Common myeloid progenitor, CD34-positive (primary cell): ENCODE data around the gene STYXL2.

Source experiments
- CTCF ChIA-PET: fragments of 350-600 bp; sonication (Branson Sonifier 250); formaldehyde crosslinking; loops from one replicate; lab custom pipeline; 2021; ENCODE audit warnings: antibody characterized with exemption; lab: Charles Lee
- POLR2A ChIA-PET: fragments of 350-600 bp; sonication (Branson Sonifier 250); formaldehyde crosslinking; loops from one replicate; lab custom pipeline; 2021; ENCODE audit warnings: antibody characterized with exemption; lab: Charles Lee
- DNase-seq, 3 donors: peaks; one replicate each; pipeline versions ENCODE4 v3.0.0 to v3.0.0-alpha.2; 2013
- H3K27ac ChIP-seq, 2 experiments: 1 replicate in 1 of 2; 2 replicates in 1 of 2; pipeline ENCODE4 v1.7.0; 2013; ENCODE audit warnings: inconsistent platforms in 2 of 2, low read length in 2 of 2, mild to moderate bottlenecking in 2 of 2, low read depth in 1 of 2, moderate library complexity in 1 of 2; ENCODE audit not compliant: severe bottlenecking in 2 of 2, insufficient read depth in 1 of 2, poor library complexity in 1 of 2
- H3K27me3 ChIP-seq, 5 experiments: replicated peaks in 2 of 5; 1 replicate in 3 of 5; 2 replicates in 2 of 5; pipeline versions ENCODE4 v1.6.1 to v1.7.0; 2013; ENCODE audit warnings: low read length in 4 of 5, mild to moderate bottlenecking in 2 of 5, moderate library complexity in 2 of 5, inconsistent platforms in 1 of 5; ENCODE audit not compliant: insufficient read depth in 5 of 5, control insufficient read depth in 4 of 5
- H3K36me3 ChIP-seq, 4 experiments: 1 replicate in 2 of 4; 2 replicates in 2 of 4; pipeline versions ENCODE4 v1.6.1 to v1.7.0; 2013; ENCODE audit warnings: low read length in 3 of 4, control low read depth in 1 of 4, mild to moderate bottlenecking in 1 of 4; ENCODE audit not compliant: control insufficient read depth in 4 of 4, insufficient read depth in 4 of 4
- H3K4me1 ChIP-seq, 4 experiments: 1 replicate in 3 of 4; 2 replicates in 1 of 4; pipeline versions ENCODE4 v1.6.1 to v1.7.1; 2013; ENCODE audit warnings: low read length in 3 of 4, mild to moderate bottlenecking in 3 of 4, control low read depth in 1 of 4, inconsistent platforms in 1 of 4, moderate library complexity in 1 of 4; ENCODE audit not compliant: control insufficient read depth in 4 of 4, insufficient read depth in 4 of 4; ENCODE audit errors: control extremely low read depth in 1 of 4
- H3K4me3 ChIP-seq, 7 experiments: 1 replicate in 4 of 7; 2 replicates in 3 of 7; pipeline versions ENCODE4 v1.5.1 to v1.7.0; 2013; ENCODE audit warnings: mild to moderate bottlenecking in 7 of 7, low read length in 6 of 7, moderate library complexity in 6 of 7, inconsistent platforms in 2 of 7, low read depth in 2 of 7, control low read depth in 1 of 7; ENCODE audit not compliant: insufficient read depth in 4 of 7, control insufficient read depth in 1 of 7; ENCODE audit errors: extremely low read depth in 1 of 7
- H3K9me3 ChIP-seq, 5 experiments: 1 replicate in 4 of 5; 2 replicates in 1 of 5; pipeline versions ENCODE4 v1.6.1 to v1.7.1; 2013; ENCODE audit warnings: low read length in 4 of 5, mild to moderate bottlenecking in 2 of 5, inconsistent platforms in 1 of 5, low read depth in 1 of 5, moderate library complexity in 1 of 5; ENCODE audit not compliant: control insufficient read depth in 4 of 5, insufficient read depth in 2 of 5; ENCODE audit errors: control extremely low read depth in 1 of 5
- WGBS: methylation state at CpG from one replicate; pipeline ENCODE4 v1.1.5; 2013; ENCODE audit not compliant: insufficient coverage; 5-methylcytosine and 5-hydroxymethylcytosine counted together

Gene STYXL2

DNA sequence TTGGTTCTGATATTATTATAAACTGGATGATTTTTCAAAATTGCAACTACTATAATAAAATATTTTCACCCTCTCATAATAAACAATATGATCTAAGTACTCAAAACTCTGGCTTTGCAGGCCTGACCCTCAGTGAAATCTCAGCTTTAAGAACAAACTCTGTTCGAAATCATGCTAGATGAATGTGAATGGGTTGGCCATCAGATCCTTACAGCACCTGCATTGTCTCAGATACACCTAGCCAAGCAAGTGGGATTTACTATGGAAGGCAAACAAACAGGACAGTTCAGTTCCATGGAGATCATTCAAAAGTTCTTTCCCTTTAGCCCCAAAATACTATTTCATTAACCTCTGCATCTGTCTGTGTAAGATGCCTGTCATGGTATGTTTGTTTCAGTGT lies 44.8 kb downstream of the STYXL2 start:
- WGBS = no CpG with 5 or more reads among the region's 1 CpG
- ChIA-PET CTCF (interaction anchor here (0.7 to 1.4 kb wide), 4 partner anchors 24 to 394 kb away, joined by 3 to 4 read pairs (median 3); partner anchors contain the start of gene POU2F1), POLR2A (no interaction called here)
- H3K27ac ChIP-seq = no peak overlapping the region
- H3K4me3 ChIP-seq = no peak overlapping the region
- DNase-seq = no peak
- peaks cover 0 to 4% (median 0%) of the 10 kb centered on the region in 5 experiments for H3K9me3 ChIP-seq
- no peaks in the 10 kb centered on the region for H3K36me3 ChIP-seq
- peaks cover 0 to 9% (median 3%) of the 10 kb centered on the region in 4 experiments for H3K4me1 ChIP-seq
- no peaks in the 10 kb centered on the region for H3K27me3 ChIP-seq

- no peak for DNase-seq
- H3K4me1 ChIP-seq = no peaks in the 10 kb centered on the region
- ChIA-PET CTCF (no interaction called here), POLR2A (no interaction called here)
- H3K27me3 ChIP-seq = no peaks in the 10 kb centered on the region
- no peak overlapping the region for H3K4me3 ChIP-seq
- peaks cover 0 to 6% (median 3%) of the 10 kb centered on the region in 5 experiments for H3K9me3 ChIP-seq
- 100% methylated on average over 2 of the region's 3 CpGs for WGBS
- H3K27ac ChIP-seq = no peak overlapping the region
- H3K36me3 ChIP-seq = no peaks in the 10 kb centered on the region
Observed at GRCh38 chr1:167141963-167142362, 48.1 kb downstream of the STYXL2 start.
